Vagina (tissue), 2 donors: Measurements from ENCODE around the gene SLC4A7. TPM values are rescaled to one million over a fixed set of nuclear protein-coding genes. Genes with fewer than 3 reads are reported as not detected.
"Not testable (repeated sequence)": the region's sequence is repeated elsewhere in the genome, so short reads cannot be mapped to it uniquely, and the experiment has no call there.

ENCODE experiments used
- DNase-seq, 2 donors: peaks; one replicate each; pipeline ENCODE4 v3.0.0-alpha.2; 2017; ENCODE audit errors: extremely low spot score in 2 of 2
- H3K27ac ChIP-seq: fragments of 200-600 bp; sonication (generic); one replicate; pipeline ENCODE4 v1.5.1; 2019
- H3K27me3 ChIP-seq: fragments of 200-600 bp; sonication (generic); one replicate; pipeline ENCODE4 v1.5.1; 2019
- H3K36me3 ChIP-seq, 2 donors: fragments of 200-600 bp; sonication (generic); one replicate each; pipeline ENCODE4 v1.5.1; 2017 to 2019
- H3K4me1 ChIP-seq: fragments of 200-600 bp; sonication (generic); one replicate; pipeline ENCODE4 v1.5.1; 2019
- H3K4me3 ChIP-seq, 2 donors: fragments of 200-600 bp; sonication (generic); 1 replicate in 1 of 2; 2 replicates in 1 of 2; pipeline ENCODE4 v1.5.1; 2016 to 2019
- H3K9me3 ChIP-seq: fragments of 200-600 bp; sonication (generic); one replicate; pipeline ENCODE4 v1.5.1; 2019
- CTCF ChIP-seq, 3 experiments: fragments of 450-650 bp in 2 of 3; fragments of 200-600 bp in 1 of 3; sonication (generic) in 1 of 3; IDR thresholded peaks; one replicate each; pipeline ENCODE4 v1.5.1; 2017 to 2019; ENCODE audit warnings: antibody characterized with exemption in 3 of 3, mild to moderate bottlenecking in 2 of 3, moderate library complexity in 2 of 3
- POLR2A ChIP-seq, 2 donors: fragments of 450-650 bp; IDR thresholded peaks; one replicate each; pipeline ENCODE4 v1.6.1; 2017; ENCODE audit warnings: antibody characterized with exemption in 2 of 2, mild to moderate bottlenecking in 2 of 2, moderate library complexity in 2 of 2
- POLR2AphosphoS5 ChIP-seq, 2 donors: sonication (generic); formaldehyde crosslinking; IDR thresholded peaks; one replicate each; pipeline ENCODE4 v1.9.0; 2017; ENCODE audit warnings: antibody characterized with exemption in 2 of 2, mild to moderate bottlenecking in 2 of 2, low read depth in 1 of 2; ENCODE audit not compliant: insufficient read depth in 1 of 2
- intact Hi-C: fragments of 100-400 bp; cut with DNase I; formaldehyde crosslinking; loops from one replicate; pipeline ENCODE4 v1.15.1; 2023
- total RNA-seq: library from RNA; depleted of rRNA; stranded (reverse); fragments of >200 nt; gene quantifications from one replicate; pipeline ENCODE4 v1.2.3, GENCODE V29; 2016

SLC4A7 gene
- total RNA-seq, result 61.1 TPM

- H3K9me3 ChIP-seq, result no peaks in the 10 kb centered on the region
- peak within 1 kb of the TSS; percentile 70 to 87 for H3K4me3 ChIP-seq
- peaks cover 38% of the 10 kb centered on the region for H3K4me1 ChIP-seq
- H3K27ac ChIP-seq, result peak within 1 kb of the TSS; percentile 98
- H3K36me3 ChIP-seq, result no peaks in the 10 kb centered on the region
- intact Hi-C loops, result loop anchor here (10.0 kb wide), 1 partner anchor 191 kb away; no protein-coding TSS in a partner anchor
- H3K27me3 ChIP-seq, result no peaks in the 10 kb centered on the region
- no peak for TF ChIP-seq CTCF (IDR thresholded peaks at IDR 0.05)
- TF ChIP-seq POLR2AphosphoS5 (IDR thresholded peaks at IDR 0.05; ENCODE audit: insufficient read depth in 1 of 2, low read depth in 1 of 2), result peak in 1 of 2 donors; percentile 82
- peak; percentile 69 to 98 for TF ChIP-seq POLR2A (IDR thresholded peaks at IDR 0.05)
- peak; percentile 96 to 98 for DNase-seq
Measured at GRCh38 chr3:27484015-27484844, at the start of gene SLC4A7. TSS of gene SLC4A7 (minus strand) at chr3:27484384. CDS start at chr3:27484126, 258 bp downstream.

- H3K36me3 ChIP-seq, result no peaks in the 10 kb centered on the region
- H3K4me1 ChIP-seq, result peaks cover 26% of the 10 kb centered on the region
- H3K9me3 ChIP-seq, result no peaks in the 10 kb centered on the region
- intact Hi-C loops, result no loop called here
- no peak overlapping the region for H3K4me3 ChIP-seq
- H3K27me3 ChIP-seq, result no peaks in the 10 kb centered on the region
- H3K27ac ChIP-seq, result peak overlapping the region; percentile 79
- TF ChIP-seq POLR2AphosphoS5 (IDR thresholded peaks at IDR 0.05; ENCODE audit: insufficient read depth in 1 of 2, low read depth in 1 of 2) (no peak), CTCF (IDR thresholded peaks at IDR 0.05) (no peak), POLR2A (IDR thresholded peaks at IDR 0.05) (no peak)
- no peak for DNase-seq
Measured at GRCh38 chr3:27533261-27533607, 49.0 kb upstream of the SLC4A7 start.

- intact Hi-C loops, result no loop called here
- Histone ChIP-seq H3K4me1 (peaks cover 26% of the 10 kb centered on the region), H3K27me3 (no peaks in the 10 kb centered on the region), H3K36me3 (no peaks in the 10 kb centered on the region), H3K4me3 (no peak overlapping the region), H3K9me3 (no peaks in the 10 kb centered on the region), H3K27ac (peak overlapping the region; percentile 79)
- TF ChIP-seq POLR2A (IDR thresholded peaks at IDR 0.05) (no peak), CTCF (IDR thresholded peaks at IDR 0.05) (no peak), POLR2AphosphoS5 (IDR thresholded peaks at IDR 0.05; ENCODE audit: insufficient read depth in 1 of 2, low read depth in 1 of 2) (no peak)
- no peak for DNase-seq
Measured at GRCh38 chr3:27532426-27533260, 48.5 kb upstream of the SLC4A7 start.

GRCh38 chr3:27531193-27531751, 47.1 kb upstream of the SLC4A7 start:
- not testable (repeated sequence) for H3K9me3 ChIP-seq, H3K27ac ChIP-seq

GRCh38 chr3:27528791-27529190, 44.6 kb upstream of the SLC4A7 start:
- H3K4me1 ChIP-seq, result peaks cover 23% of the 10 kb centered on the region
- intact Hi-C loops, result no loop called here

More at GRCh38 chr3:27531193-27531751, 47.1 kb upstream of the SLC4A7 start:
- H3K4me1 ChIP-seq, result peaks cover 26% of the 10 kb centered on the region
- H3K36me3 ChIP-seq, DNase-seq, H3K27me3 ChIP-seq, intact Hi-C loops, H3K4me3 ChIP-seq: not testable (repeated sequence)

More at GRCh38 chr3:27528791-27529190, 44.6 kb upstream of the SLC4A7 start:
- no peaks in the 10 kb centered on the region for H3K27me3 ChIP-seq
- no peak for DNase-seq
- H3K27ac ChIP-seq, result no peak overlapping the region
- no peaks in the 10 kb centered on the region for H3K36me3 ChIP-seq
- TF ChIP-seq POLR2A (IDR thresholded peaks at IDR 0.05) (no peak), CTCF (IDR thresholded peaks at IDR 0.05) (no peak), POLR2AphosphoS5 (IDR thresholded peaks at IDR 0.05; ENCODE audit: insufficient read depth in 1 of 2, low read depth in 1 of 2) (no peak)
- no peak overlapping the region for H3K4me3 ChIP-seq
- no peaks in the 10 kb centered on the region for H3K9me3 ChIP-seq
